ENCODE results near the gene FCAMR.

FCAMR gene

GRCh38 chr1:207013321-207014085 lies 43.2 kb upstream of the FCAMR start:
- Histone ChIP-seq H3K4me3 (ENCODE audit: control insufficient read depth in 1 of 7, extremely low read depth in 1 of 7, insufficient read depth in 4 of 7, low read depth in 2 of 7, low read length in 6 of 7) (no peak overlapping the region), H3K4me1 (ENCODE audit: control extremely low read depth in 1 of 4, control insufficient read depth in 4 of 4, insufficient read depth in 4 of 4, low read length in 3 of 4) (no peaks in the 10 kb centered on the region), H3K36me3 (ENCODE audit: control insufficient read depth in 4 of 4, insufficient read depth in 4 of 4, low read length in 3 of 4) (no peaks in the 10 kb centered on the region), H3K27me3 (replicated peaks in 2 of 5; ENCODE audit: control insufficient read depth in 4 of 5, insufficient read depth in 5 of 5, low read length in 4 of 5) (no peaks in the 10 kb centered on the region), H3K9me3 (ENCODE audit: control extremely low read depth in 1 of 5, control insufficient read depth in 4 of 5, insufficient read depth in 2 of 5, low read depth in 1 of 5, low read length in 4 of 5) (no peaks in the 10 kb centered on the region), H3K27ac (ENCODE audit: insufficient read depth in 1 of 2, low read depth in 1 of 2, low read length in 2 of 2, poor library complexity in 1 of 2, severe bottlenecking in 2 of 2) (no peak overlapping the region)
- CTCF ChIA-PET: interaction anchor here (0.6 to 2.9 kb wide), 5 partner anchors 8 to 486 kb away, joined by 3 to 15 read pairs (median 4); partner anchors contain the start of gene IL20
- 100% methylated on average over 6 of the region's 6 CpGs for WGBS (ENCODE audit: insufficient coverage)
- POLR2A ChIA-PET: no interaction called here
- no peak for DNase-seq

- WGBS (ENCODE audit: insufficient coverage): 100% methylated on average over 1 of the region's 2 CpGs
- Histone ChIP-seq H3K4me1 (ENCODE audit: control extremely low read depth in 1 of 4, control insufficient read depth in 4 of 4, insufficient read depth in 4 of 4, low read length in 3 of 4) (no peaks in the 10 kb centered on the region), H3K36me3 (ENCODE audit: control insufficient read depth in 4 of 4, insufficient read depth in 4 of 4, low read length in 3 of 4) (no peaks in the 10 kb centered on the region), H3K27me3 (replicated peaks in 2 of 5; ENCODE audit: control insufficient read depth in 4 of 5, insufficient read depth in 5 of 5, low read length in 4 of 5) (no peaks in the 10 kb centered on the region), H3K9me3 (ENCODE audit: control extremely low read depth in 1 of 5, control insufficient read depth in 4 of 5, insufficient read depth in 2 of 5, low read depth in 1 of 5, low read length in 4 of 5) (no peaks in the 10 kb centered on the region), H3K4me3 (ENCODE audit: control insufficient read depth in 1 of 7, extremely low read depth in 1 of 7, insufficient read depth in 4 of 7, low read depth in 2 of 7, low read length in 6 of 7) (no peak overlapping the region), H3K27ac (ENCODE audit: insufficient read depth in 1 of 2, low read depth in 1 of 2, low read length in 2 of 2, poor library complexity in 1 of 2, severe bottlenecking in 2 of 2) (no peak overlapping the region)
- POLR2A ChIA-PET: interaction anchor here (0.6 kb wide), 1 partner anchor 72 kb away, joined by 3 read pairs; no protein-coding TSS in a partner anchor
- DNase-seq: no peak
- CTCF ChIA-PET: interaction anchor here (0.7 to 1.6 kb wide), 7 partner anchors 8 to 76 kb away, joined by 3 to 4 read pairs (median 3); no protein-coding TSS in a partner anchor
Observed at GRCh38 chr1:207010726-207011125, 40.5 kb upstream of the FCAMR start.

GRCh38 chr1:207009945-207010344 lies 39.7 kb upstream of the FCAMR start:
- H3K27ac ChIP-seq (ENCODE audit: insufficient read depth in 1 of 2, low read depth in 1 of 2, low read length in 2 of 2, poor library complexity in 1 of 2, severe bottlenecking in 2 of 2): no peak overlapping the region
- ChIA-PET POLR2A (interaction anchor here (0.6 kb wide), 1 partner anchor 49 kb away, joined by 3 read pairs; no protein-coding TSS in a partner anchor), CTCF (interaction anchor here (0.8 to 1.5 kb wide), 3 partner anchors 10 to 29 kb away, joined by 3 to 5 read pairs (median 4); no protein-coding TSS in a partner anchor)
- no peak for DNase-seq
- H3K9me3 ChIP-seq (ENCODE audit: control extremely low read depth in 1 of 5, control insufficient read depth in 4 of 5, insufficient read depth in 2 of 5, low read depth in 1 of 5, low read length in 4 of 5): no peaks in the 10 kb centered on the region
- no peaks in the 10 kb centered on the region for H3K27me3 ChIP-seq (replicated peaks in 2 of 5; ENCODE audit: control insufficient read depth in 4 of 5, insufficient read depth in 5 of 5, low read length in 4 of 5)
- WGBS (ENCODE audit: insufficient coverage): 97% methylated on average over 7 of the region's 7 CpGs
- no peaks in the 10 kb centered on the region for H3K36me3 ChIP-seq (ENCODE audit: control insufficient read depth in 4 of 4, insufficient read depth in 4 of 4, low read length in 3 of 4)
- no peak overlapping the region for H3K4me3 ChIP-seq (ENCODE audit: control insufficient read depth in 1 of 7, extremely low read depth in 1 of 7, insufficient read depth in 4 of 7, low read depth in 2 of 7, low read length in 6 of 7)
- H3K4me1 ChIP-seq (ENCODE audit: control extremely low read depth in 1 of 4, control insufficient read depth in 4 of 4, insufficient read depth in 4 of 4, low read length in 3 of 4): peaks cover 0 to under 1% (median 0%) of the 10 kb centered on the region in 4 experiments

- H3K4me3 ChIP-seq (ENCODE audit: control insufficient read depth in 1 of 7, extremely low read depth in 1 of 7, insufficient read depth in 4 of 7, low read depth in 2 of 7, low read length in 6 of 7): no peak overlapping the region
- H3K27me3 ChIP-seq (replicated peaks in 2 of 5; ENCODE audit: control insufficient read depth in 4 of 5, insufficient read depth in 5 of 5, low read length in 4 of 5): no peaks in the 10 kb centered on the region
- H3K4me1 ChIP-seq (ENCODE audit: control extremely low read depth in 1 of 4, control insufficient read depth in 4 of 4, insufficient read depth in 4 of 4, low read length in 3 of 4): peaks cover 0 to 3% (median 0%) of the 10 kb centered on the region in 4 experiments
- WGBS (ENCODE audit: insufficient coverage): 99% methylated on average over 10 of the region's 10 CpGs
- H3K36me3 ChIP-seq (ENCODE audit: control insufficient read depth in 4 of 4, insufficient read depth in 4 of 4, low read length in 3 of 4): no peaks in the 10 kb centered on the region
- H3K27ac ChIP-seq (ENCODE audit: insufficient read depth in 1 of 2, low read depth in 1 of 2, low read length in 2 of 2, poor library complexity in 1 of 2, severe bottlenecking in 2 of 2): no peak overlapping the region
- CTCF ChIA-PET: interaction anchor here (0.8 to 1.5 kb wide), 2 partner anchors 15 to 28 kb away, joined by 3 to 5 read pairs; no protein-coding TSS in a partner anchor
- DNase-seq: no peak
- no peaks in the 10 kb centered on the region for H3K9me3 ChIP-seq (ENCODE audit: control extremely low read depth in 1 of 5, control insufficient read depth in 4 of 5, insufficient read depth in 2 of 5, low read depth in 1 of 5, low read length in 4 of 5)
- POLR2A ChIA-PET: no interaction called here
Observed at GRCh38 chr1:207009182-207009850, 39.1 kb upstream of the FCAMR start.

- H3K36me3 ChIP-seq (ENCODE audit: control insufficient read depth in 4 of 4, insufficient read depth in 4 of 4, low read length in 3 of 4): no peaks in the 10 kb centered on the region
- H3K27me3 ChIP-seq (replicated peaks in 2 of 5; ENCODE audit: control insufficient read depth in 4 of 5, insufficient read depth in 5 of 5, low read length in 4 of 5): no peaks in the 10 kb centered on the region
- H3K4me3 ChIP-seq (ENCODE audit: control insufficient read depth in 1 of 7, extremely low read depth in 1 of 7, insufficient read depth in 4 of 7, low read depth in 2 of 7, low read length in 6 of 7): no peak overlapping the region
- no peaks in the 10 kb centered on the region for H3K9me3 ChIP-seq (ENCODE audit: control extremely low read depth in 1 of 5, control insufficient read depth in 4 of 5, insufficient read depth in 2 of 5, low read depth in 1 of 5, low read length in 4 of 5)
- DNase-seq: no peak
- ChIA-PET POLR2A (no interaction called here), CTCF (interaction anchor here (1.4 to 5.1 kb wide), 2 partner anchors 9 to 14 kb away, joined by 4 to 67 read pairs; no protein-coding TSS in a partner anchor)
- peaks cover 0 to 3% (median 0%) of the 10 kb centered on the region in 4 experiments for H3K4me1 ChIP-seq (ENCODE audit: control extremely low read depth in 1 of 4, control insufficient read depth in 4 of 4, insufficient read depth in 4 of 4, low read length in 3 of 4)
- no peak overlapping the region for H3K27ac ChIP-seq (ENCODE audit: insufficient read depth in 1 of 2, low read depth in 1 of 2, low read length in 2 of 2, poor library complexity in 1 of 2, severe bottlenecking in 2 of 2)
- 95% methylated on average over 3 of the region's 5 CpGs for WGBS (ENCODE audit: insufficient coverage)
Observed at GRCh38 chr1:207007352-207008033, 37.2 kb upstream of the FCAMR start.

GRCh38 chr1:207006914-207007313 lies 36.7 kb upstream of the FCAMR start:
- no peaks in the 10 kb centered on the region for H3K9me3 ChIP-seq (ENCODE audit: control extremely low read depth in 1 of 5, control insufficient read depth in 4 of 5, insufficient read depth in 2 of 5, low read depth in 1 of 5, low read length in 4 of 5)
- no peak overlapping the region for H3K27ac ChIP-seq (ENCODE audit: insufficient read depth in 1 of 2, low read depth in 1 of 2, low read length in 2 of 2, poor library complexity in 1 of 2, severe bottlenecking in 2 of 2)
- H3K27me3 ChIP-seq (replicated peaks in 2 of 5; ENCODE audit: control insufficient read depth in 4 of 5, insufficient read depth in 5 of 5, low read length in 4 of 5): no peaks in the 10 kb centered on the region
- POLR2A ChIA-PET: no interaction called here
- no peak for DNase-seq
- CTCF ChIA-PET: interaction anchor here (1.1 to 5.1 kb wide), 9 partner anchors 8 to 493 kb away, joined by 3 to 67 read pairs (median 4); no protein-coding TSS in a partner anchor
- peaks cover 0 to 3% (median 0%) of the 10 kb centered on the region in 4 experiments for H3K4me1 ChIP-seq (ENCODE audit: control extremely low read depth in 1 of 4, control insufficient read depth in 4 of 4, insufficient read depth in 4 of 4, low read length in 3 of 4)
- H3K4me3 ChIP-seq (ENCODE audit: control insufficient read depth in 1 of 7, extremely low read depth in 1 of 7, insufficient read depth in 4 of 7, low read depth in 2 of 7, low read length in 6 of 7): no peak overlapping the region
- 100% methylated on average over 3 of the region's 3 CpGs for WGBS (ENCODE audit: insufficient coverage)
- no peaks in the 10 kb centered on the region for H3K36me3 ChIP-seq (ENCODE audit: control insufficient read depth in 4 of 4, insufficient read depth in 4 of 4, low read length in 3 of 4)

All from common myeloid progenitor, CD34-positive (primary cell).